ENCODE results near the gene CCL24.

- no peak for TF ChIP-seq CTCF (IDR thresholded peaks at IDR 0.05)
- no peak for TF ChIP-seq POLR2A (IDR thresholded peaks at IDR 0.05)
These were observed 42.9 kb upstream of the CCL24 start for GRCh38 chr7:75856536-75856935.
